IMR-90 (cell line): ENCODE results near the gene EPOP. TPM values are rescaled to one million over a fixed set of nuclear protein-coding genes. Genes with fewer than 3 reads are reported as not detected.
A peak's percentile ranks its signal among the peaks of the same experiment; 100 is the strongest.

ENCODE experiments used
- ATAC-seq: fragments of 200-7000 bp; cut with Tn5 transposase; 2 replicates; pipeline ENCODE4 v1.9.1; 2020; ENCODE audit warnings: low read depth, mild to moderate bottlenecking, moderate library complexity
- BruUV-seq: library from RNA; stranded (reverse); fragments of 400-500 nt; replicated peaks from 2 replicates; lab custom pipeline; 2021; lab: Mats Ljungman, UMichigan
- CTCF ChIA-PET: fragments of 300-600 bp; formaldehyde crosslinking; extraction: SDS; loops from one replicate; lab custom pipeline; 2021; ENCODE audit warnings: antibody characterized with exemption; lab: Yijun Ruan, JAX
- POLR2A ChIA-PET: fragments of 300-600 bp; sonication (Branson Sonifier 250); formaldehyde crosslinking; loops from one replicate; lab custom pipeline; 2022; ENCODE audit warnings: antibody characterized with exemption; ENCODE audit not compliant: unreplicated experiment; lab: Charles Lee
- DNase-seq: peaks from one replicate; pipeline ENCODE4 v3.0.0; 2013
- H2AFZ ChIP-seq: replicated peaks from 2 replicates; pipeline ENCODE3; 2013; ENCODE audit warnings: low read length, mild to moderate bottlenecking; ENCODE audit not compliant: poor library complexity
- H2AK5ac ChIP-seq: 2 replicates; pipeline ENCODE4 v1.6.1; 2013; ENCODE audit warnings: low read depth, low read length, inconsistent platforms
- H2AK9ac ChIP-seq: replicated peaks from 2 replicates; pipeline ENCODE3; 2013; ENCODE audit warnings: mild to moderate bottlenecking, low read depth, low read length, moderate library complexity; ENCODE audit not compliant: poor library complexity
- H2BK120ac ChIP-seq: 2 replicates; pipeline ENCODE4 v1.6.1; 2013; ENCODE audit warnings: low read depth, low read length, inconsistent platforms
- H2BK15ac ChIP-seq: 3 replicates; pipeline ENCODE4 v1.6.1; 2013; ENCODE audit warnings: low read depth, low read length, inconsistent platforms
- H2BK20ac ChIP-seq: 2 replicates; pipeline ENCODE4 v1.6.1; 2013; ENCODE audit warnings: low read depth, mild to moderate bottlenecking, inconsistent platforms, low read length, moderate library complexity
- H2BK5ac ChIP-seq: 2 replicates; pipeline ENCODE4 v1.6.1; 2013; ENCODE audit warnings: mild to moderate bottlenecking, low read depth, low read length, inconsistent platforms; ENCODE audit not compliant: poor library complexity, severe bottlenecking
- H3K14ac ChIP-seq: replicated peaks from 2 replicates; pipeline ENCODE4 v1.6.1; 2013; ENCODE audit warnings: low read depth, low read length, inconsistent platforms
- H3K18ac ChIP-seq: 2 replicates; pipeline ENCODE4 v1.6.1; 2013; ENCODE audit warnings: low read depth, low read length, control low read depth
- H3K23ac ChIP-seq: 2 replicates; pipeline ENCODE4 v1.6.1; 2013; ENCODE audit warnings: low read depth, low read length, inconsistent platforms
- H3K27ac ChIP-seq: 2 replicates; pipeline ENCODE4 v1.5.1; 2013; ENCODE audit warnings: mild to moderate bottlenecking, control low read depth, low read length; ENCODE audit not compliant: insufficient read depth
- H3K27me3 ChIP-seq: 2 replicates; pipeline ENCODE4 v1.6.1; 2013; ENCODE audit warnings: low read length; ENCODE audit not compliant: control insufficient read depth, insufficient read depth
- H3K36me3 ChIP-seq: 2 replicates; pipeline ENCODE4 v1.6.1; 2013; ENCODE audit warnings: low read length, mixed read lengths; ENCODE audit not compliant: control insufficient read depth, insufficient read depth
- H3K4ac ChIP-seq: 2 replicates; pipeline ENCODE4 v1.6.1; 2013; ENCODE audit warnings: low read depth, low read length, inconsistent platforms
- H3K4me1 ChIP-seq: 2 replicates; pipeline ENCODE4 v1.6.1; 2013; ENCODE audit warnings: low read length, mixed read lengths; ENCODE audit not compliant: control insufficient read depth, insufficient read depth
- H3K4me2 ChIP-seq: 2 replicates; pipeline ENCODE4 v1.6.1; 2013; ENCODE audit warnings: low read depth, mild to moderate bottlenecking, control low read depth, low read length, moderate library complexity
- H3K4me3 ChIP-seq: 2 replicates; pipeline ENCODE4 v1.5.1; 2013; ENCODE audit warnings: low read depth, mild to moderate bottlenecking, control low read depth, low read length, moderate library complexity; ENCODE audit not compliant: insufficient read depth
- H3K56ac ChIP-seq: 2 replicates; pipeline ENCODE4 v1.6.1; 2013; ENCODE audit warnings: low read length, inconsistent platforms; ENCODE audit not compliant: insufficient read depth; ENCODE audit errors: extremely low read depth
- H3K79me1 ChIP-seq, 2 experiments: 2 replicates each; pipeline ENCODE4 v1.6.1; 2013; ENCODE audit warnings: low read length in 2 of 2, inconsistent platforms in 1 of 2, low read depth in 1 of 2
- H3K9ac ChIP-seq: 2 replicates; pipeline ENCODE4 v1.6.1; 2013; ENCODE audit warnings: low read depth, low read length, control low read depth
- H3K9me1 ChIP-seq: 2 replicates; pipeline ENCODE4 v1.6.1; 2013; ENCODE audit warnings: low read length, inconsistent platforms; ENCODE audit not compliant: insufficient read depth
- H3K9me3 ChIP-seq: 2 replicates; pipeline ENCODE4 v1.6.1; 2013; ENCODE audit warnings: low read length; ENCODE audit not compliant: control insufficient read depth, insufficient read depth
- H4K20me1 ChIP-seq: 2 replicates; pipeline ENCODE4 v1.6.1; 2013; ENCODE audit warnings: low read length, inconsistent platforms; ENCODE audit not compliant: insufficient read depth
- H4K5ac ChIP-seq: 2 replicates; pipeline ENCODE4 v1.6.1; 2013; ENCODE audit warnings: mild to moderate bottlenecking, low read depth, low read length, control low read depth
- H4K8ac ChIP-seq, 2 experiments: 2 replicates each; pipeline ENCODE4 v1.6.1; 2013; ENCODE audit warnings: low read depth in 2 of 2, low read length in 2 of 2, control low read depth in 1 of 2, inconsistent platforms in 1 of 2
- H4K91ac ChIP-seq: 2 replicates; pipeline ENCODE4 v1.6.1; 2013; ENCODE audit warnings: low read depth, low read length, inconsistent platforms; ENCODE audit not compliant: insufficient read depth
- BHLHE40 ChIP-seq: fragments of 150-350 bp; IDR thresholded peaks from 2 replicates; pipeline ENCODE4 v1.6.1; 2016; ENCODE audit warnings: mild to moderate bottlenecking, low read depth, low read length
- CEBPB ChIP-seq: IDR thresholded peaks from 2 replicates; pipeline ENCODE4 v1.6.1; 2012; ENCODE audit warnings: low read depth, low read length, improper control_type of control experiment
- CHD1 ChIP-seq: IDR thresholded peaks from 2 replicates; pipeline ENCODE4 v1.6.1; 2012; ENCODE audit warnings: low read depth, low read length, improper control_type of control experiment
- FOS ChIP-seq: fragments of 150-350 bp; IDR thresholded peaks from 2 replicates; pipeline ENCODE4 v1.6.1; 2016; ENCODE audit warnings: low read depth, low read length
- MAFK ChIP-seq: IDR thresholded peaks from 2 replicates; pipeline ENCODE4 v1.6.1; 2012; ENCODE audit warnings: low read depth, low read length, improper control_type of control experiment
- MAZ ChIP-seq: IDR thresholded peaks from 2 replicates; pipeline ENCODE4 v1.6.1; 2012; ENCODE audit warnings: low read depth, mild to moderate bottlenecking, low read length, improper control_type of control experiment, moderate library complexity, borderline replicate concordance
- MXI1 ChIP-seq: IDR thresholded peaks from 2 replicates; pipeline ENCODE4 v1.6.1; 2012; ENCODE audit warnings: low read depth, mild to moderate bottlenecking, low read length, moderate library complexity, borderline replicate concordance
- POLR2A ChIP-seq: IDR thresholded peaks from 2 replicates; pipeline ENCODE4 v1.6.1; 2012; ENCODE audit warnings: mild to moderate bottlenecking, low read depth, low read length
- RAD21 ChIP-seq: IDR thresholded peaks from 2 replicates; pipeline ENCODE4 v1.6.1; 2012; ENCODE audit warnings: low read length, improper control_type of control experiment
- RCOR1 ChIP-seq: IDR thresholded peaks from 2 replicates; pipeline ENCODE4 v1.6.1; 2012; ENCODE audit warnings: mild to moderate bottlenecking, low read length, improper control_type of control experiment; ENCODE audit not compliant: insufficient replicate concordance
- SMC3 ChIP-seq: fragments of 150-350 bp; IDR thresholded peaks from 2 replicates; pipeline ENCODE4 v1.6.1; 2016; ENCODE audit warnings: low read depth, mild to moderate bottlenecking, antibody characterized with exemption, low read length, moderate library complexity
- USF2 ChIP-seq: fragments of 150-350 bp; IDR thresholded peaks from 2 replicates; pipeline ENCODE4 v1.6.1; 2017; ENCODE audit warnings: mild to moderate bottlenecking, antibody characterized with exemption, low read length, low read depth
- WGBS, 2 experiments: methylation state at CpG; one replicate each; pipeline versions ENCODE4 v1.1.5 to v1.1.7; 2013; ENCODE audit warnings: missing lambda C conversion rate in 2 of 2; ENCODE audit not compliant: insufficient read length in 1 of 2; ENCODE audit errors: extremely low coverage in 2 of 2; 5-methylcytosine and 5-hydroxymethylcytosine counted together
- dilution Hi-C: fragments of 300-500 bp; cut with HindIII; formaldehyde crosslinking; loops from one replicate; pipeline ENCODE4 v1.14.3; 2018; ENCODE audit warnings: low sequenced_read_pairs; ENCODE audit not compliant: unreplicated experiment
- in situ Hi-C: fragments of 300-500 bp; cut with MboI; formaldehyde crosslinking; loops from 3 replicates; pipeline ENCODE4 v1.14.3; 2019; ENCODE audit warnings: low sequenced_read_pairs, inconsistent platforms, mixed read lengths
- intact Hi-C: fragments of 100-400 bp; cut with micrococcal nuclease; formaldehyde crosslinking; loops from 2 replicates; pipeline ENCODE4 v1.10.0; 2022
- polyA plus RNA-seq, 3 experiments: library from polyadenylated mRNA; depleted of rRNA; stranded (reverse); fragments of >200 nt; gene quantifications; 2 replicates each; pipeline ENCODE4 v1.2.3, GENCODE V29; 2012; ENCODE audit warnings: low replicate concordance in 1 of 3
- total RNA-seq: library from RNA; depleted of rRNA; stranded (reverse); fragments of >200 nt; gene quantifications from 2 replicates; pipeline ENCODE4 v1.2.3, GENCODE V29; 2012
- TF ChIP-seq, protein P1 (sequence below): fragments of 150-350 bp; IDR thresholded peaks from 2 replicates; pipeline ENCODE4 v1.6.1; 2016; ENCODE audit warnings: low read depth, mild to moderate bottlenecking, low read length, moderate library complexity, borderline replicate concordance

The EPOP gene
- total and polyA plus RNA-seq, 2 of the 4 experiments (the other 2 are of a cell fraction): 0.36 to 0.82 TPM

DNA sequence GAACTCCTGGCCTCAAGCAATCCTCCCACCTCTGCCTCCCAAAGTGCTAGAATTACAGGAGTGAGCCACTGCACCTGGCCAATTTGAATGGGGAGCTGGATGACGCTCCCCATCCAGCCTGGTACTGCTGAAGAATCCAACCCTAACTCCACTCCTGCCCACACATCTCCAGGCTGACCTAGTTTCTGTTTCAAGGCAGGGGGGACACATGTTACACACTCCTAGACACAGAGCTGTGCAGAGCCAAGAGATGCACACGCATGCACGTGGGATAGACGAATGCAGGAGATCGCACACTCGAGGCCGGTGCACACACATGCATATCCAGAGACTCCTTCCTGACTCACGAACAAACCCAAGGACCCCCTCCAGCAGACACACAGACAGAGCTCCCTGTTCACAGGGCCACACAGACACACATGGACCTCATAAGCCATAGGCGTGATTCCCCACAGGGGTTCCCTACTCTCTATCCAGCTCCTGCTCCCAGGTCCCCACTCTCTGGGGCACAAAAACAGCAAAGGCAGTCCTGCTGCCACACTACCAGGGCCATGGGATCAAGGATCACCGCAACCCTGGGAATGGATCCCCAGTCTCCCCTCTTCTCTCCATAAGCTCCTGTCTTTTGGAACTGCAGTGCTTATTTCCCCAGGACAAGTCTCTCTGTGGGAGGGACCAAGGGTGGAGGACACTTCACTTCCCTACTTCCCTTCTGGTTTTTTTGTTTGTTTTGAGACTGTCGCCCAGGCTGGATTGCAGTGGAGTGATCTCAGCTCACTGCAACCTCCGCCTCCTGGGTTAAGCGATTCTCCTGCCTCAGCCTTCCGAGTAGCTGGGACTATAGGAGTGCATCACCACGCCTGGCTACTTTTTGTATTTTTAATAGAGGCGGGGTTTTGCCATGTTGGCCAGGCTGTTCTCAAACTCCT, 14.4 kb downstream of the EPOP start:
- Histone ChIP-seq H3K27ac (no peak overlapping the region), H2BK5ac (no peak overlapping the region), H3K27me3 (peaks cover 46% of the 10 kb centered on the region), H4K91ac (no peak overlapping the region), H4K5ac (no peak overlapping the region), H3K4me3 (no peak overlapping the region), H2AK9ac (no peak overlapping the region), H3K56ac (no peak overlapping the region), H4K20me1 (no peaks in the 10 kb centered on the region), H3K9me3 (no peaks in the 10 kb centered on the region), H3K4me2 (no peak overlapping the region), H2BK120ac (no peak overlapping the region), H3K18ac (no peak overlapping the region), H3K36me3 (no peaks in the 10 kb centered on the region), H3K79me1 (no peaks in the 10 kb centered on the region), H3K4me1 (no peaks in the 10 kb centered on the region), H2BK20ac (no peak overlapping the region), H2AK5ac (no peak overlapping the region), H3K14ac (no peak overlapping the region), H4K8ac (no peak overlapping the region), H3K4ac (no peak overlapping the region), H3K23ac (no peak overlapping the region), H3K9me1 (no peaks in the 10 kb centered on the region; the same call in 1 of the 2 replicates), H2BK15ac (no peak overlapping the region), H2AFZ (no peak overlapping the region), H3K9ac (no peak overlapping the region)
- ChIA-PET POLR2A (interaction anchor here (0.5 kb wide), 1 partner anchor 11 kb away, joined by 15 read pairs; no protein-coding TSS in a partner anchor), CTCF (interaction anchor here (0.7 kb wide), 1 partner anchor 103 kb away, joined by 3 read pairs; no protein-coding TSS in a partner anchor)
- in situ Hi-C loops: loop anchor here (10.0 kb wide), 2 partner anchors 96 to 306 kb away; partner anchors contain the start of gene SOCS7
- 50% methylated on average over 5 of the region's 16 CpGs; no CpG with 5 or more reads in 1 of the 2 experiments for WGBS, 2 experiments
- intact Hi-C loops: no loop called here
- TF ChIP-seq MAZ: no peak
- TF ChIP-seq CEBPB: no peak
- no peak for TF ChIP-seq POLR2A
- TF ChIP-seq MAFK: no peak
- no peak for TF ChIP-seq SMC3
- TF ChIP-seq CHD1: no peak
- TF ChIP-seq RCOR1: no peak
- no peak for TF ChIP-seq USF2
- no peak for TF ChIP-seq RAD21
- no peak for TF ChIP-seq FOS
- no peak for TF ChIP-seq MXI1
- TF ChIP-seq, protein P1, sequence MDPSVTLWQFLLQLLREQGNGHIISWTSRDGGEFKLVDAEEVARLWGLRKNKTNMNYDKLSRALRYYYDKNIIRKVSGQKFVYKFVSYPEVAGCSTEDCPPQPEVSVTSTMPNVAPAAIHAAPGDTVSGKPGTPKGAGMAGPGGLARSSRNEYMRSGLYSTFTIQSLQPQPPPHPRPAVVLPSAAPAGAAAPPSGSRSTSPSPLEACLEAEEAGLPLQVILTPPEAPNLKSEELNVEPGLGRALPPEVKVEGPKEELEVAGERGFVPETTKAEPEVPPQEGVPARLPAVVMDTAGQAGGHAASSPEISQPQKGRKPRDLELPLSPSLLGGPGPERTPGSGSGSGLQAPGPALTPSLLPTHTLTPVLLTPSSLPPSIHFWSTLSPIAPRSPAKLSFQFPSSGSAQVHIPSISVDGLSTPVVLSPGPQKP: no peak
- no peak for TF ChIP-seq BHLHE40
- DNase-seq (no peak), ATAC-seq (peak; percentile 54)
- dilution Hi-C loops: no loop called here
- BruUV-seq: no TSS peak
